Esophagus squamous epithelium (tissue), 4 donors: ENCODE measurements around the gene GGNBP2.

Source experiments
- POLR2A ChIP-seq, 4 donors: fragments of 450-650 bp; IDR thresholded peaks; one replicate each; pipeline ENCODE4 v1.6.1; 2017; ENCODE audit warnings: antibody characterized with exemption in 4 of 4, mild to moderate bottlenecking in 4 of 4, moderate library complexity in 3 of 4
- TF ChIP-seq, protein P1 (sequence below), 6 experiments: fragments of 450-650 bp in 4 of 6; fragments of 200-600 bp in 2 of 6; sonication (generic) in 2 of 6; IDR thresholded peaks; one replicate each; pipeline ENCODE4 v1.5.1; 2016 to 2019; ENCODE audit warnings: antibody characterized with exemption in 6 of 6, mild to moderate bottlenecking in 4 of 6, moderate library complexity in 4 of 6

DNA sequence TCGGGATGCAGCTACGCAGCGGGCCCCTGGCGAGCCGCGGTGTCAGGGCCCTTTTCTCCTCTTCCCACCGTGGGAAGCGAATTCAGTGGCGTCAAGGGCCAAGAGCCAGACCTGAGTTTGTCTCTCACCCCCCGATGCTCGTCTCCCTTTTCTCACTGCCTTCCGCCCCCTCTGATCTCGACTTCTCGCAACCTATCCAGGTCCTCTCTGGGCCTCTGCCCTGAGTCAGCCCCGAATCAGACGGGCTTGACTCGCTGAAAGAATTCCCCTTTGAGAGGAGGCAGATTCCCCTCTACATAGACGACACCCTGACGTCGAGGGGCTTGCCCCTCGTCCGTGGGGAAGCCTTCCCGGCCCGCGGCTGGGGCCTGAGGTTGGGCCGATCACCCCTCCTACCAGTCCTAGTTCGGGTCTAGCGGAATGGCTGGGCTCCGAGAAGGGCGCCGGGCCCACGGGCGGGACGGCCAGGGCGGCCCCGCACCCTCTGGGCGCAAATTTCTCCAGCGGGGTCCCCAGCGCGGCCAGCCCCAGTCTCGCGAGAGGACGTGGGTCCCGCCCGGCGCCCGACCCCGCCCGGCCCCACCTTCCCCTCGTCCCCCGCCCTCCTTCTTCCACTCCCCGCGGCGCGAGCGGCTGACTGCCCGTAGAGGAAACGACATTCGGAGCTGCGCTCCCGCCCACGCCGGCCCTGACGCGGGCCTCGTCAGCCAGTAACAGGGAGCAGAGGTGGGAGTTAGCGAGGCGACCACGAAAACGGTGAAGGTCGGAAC lies at the start of gene GGNBP2:
- TF ChIP-seq POLR2A (IDR thresholded peaks at IDR 0.05): peak in 3 of 4 donors; percentile 41 to 92 (median 85)
- TF ChIP-seq, protein P1, sequence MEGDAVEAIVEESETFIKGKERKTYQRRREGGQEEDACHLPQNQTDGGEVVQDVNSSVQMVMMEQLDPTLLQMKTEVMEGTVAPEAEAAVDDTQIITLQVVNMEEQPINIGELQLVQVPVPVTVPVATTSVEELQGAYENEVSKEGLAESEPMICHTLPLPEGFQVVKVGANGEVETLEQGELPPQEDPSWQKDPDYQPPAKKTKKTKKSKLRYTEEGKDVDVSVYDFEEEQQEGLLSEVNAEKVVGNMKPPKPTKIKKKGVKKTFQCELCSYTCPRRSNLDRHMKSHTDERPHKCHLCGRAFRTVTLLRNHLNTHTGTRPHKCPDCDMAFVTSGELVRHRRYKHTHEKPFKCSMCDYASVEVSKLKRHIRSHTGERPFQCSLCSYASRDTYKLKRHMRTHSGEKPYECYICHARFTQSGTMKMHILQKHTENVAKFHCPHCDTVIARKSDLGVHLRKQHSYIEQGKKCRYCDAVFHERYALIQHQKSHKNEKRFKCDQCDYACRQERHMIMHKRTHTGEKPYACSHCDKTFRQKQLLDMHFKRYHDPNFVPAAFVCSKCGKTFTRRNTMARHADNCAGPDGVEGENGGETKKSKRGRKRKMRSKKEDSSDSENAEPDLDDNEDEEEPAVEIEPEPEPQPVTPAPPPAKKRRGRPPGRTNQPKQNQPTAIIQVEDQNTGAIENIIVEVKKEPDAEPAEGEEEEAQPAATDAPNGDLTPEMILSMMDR (IDR thresholded peaks at IDR 0.05): no peak
